Measurements from ENCODE around the gene ZMYND8. TPM values are rescaled to one million over a fixed set of nuclear protein-coding genes. Genes with fewer than 3 reads are reported as not detected.
"Not testable (repeated sequence)": the region's sequence is repeated elsewhere in the genome, so short reads cannot be mapped to it uniquely, and the experiment has no call there.

ZMYND8 gene
- total RNA-seq, 2 donors from 2014 or later = 42.8 to 48.4 TPM

DNA sequence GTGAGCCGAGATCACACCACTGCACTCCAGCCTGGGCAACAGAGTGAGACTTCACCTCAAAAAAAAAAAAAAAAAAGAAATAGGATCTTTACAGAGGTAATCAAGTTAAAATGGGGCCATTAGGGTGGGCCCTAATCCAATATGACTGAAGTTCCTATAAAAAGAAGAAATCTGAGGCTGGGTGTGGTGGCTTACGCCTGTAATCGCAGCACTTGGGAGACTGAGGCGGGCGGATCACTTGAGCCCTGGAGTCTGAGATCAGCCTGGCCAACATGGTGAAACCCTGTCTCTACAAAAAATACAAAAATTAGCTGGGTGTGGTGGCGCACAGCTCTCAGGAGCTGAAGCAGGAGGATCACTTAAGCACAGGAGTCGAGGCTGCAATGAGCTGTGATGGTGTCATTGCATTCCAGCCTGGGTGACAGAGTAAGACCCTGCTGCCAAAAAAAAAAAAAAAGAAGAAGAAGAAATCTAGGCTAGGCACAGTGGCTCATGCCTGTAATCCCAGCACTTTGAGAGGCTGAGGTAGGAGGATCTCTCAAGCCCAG lies 19.7 kb upstream of the ZMYND8 start:
- ATAC-seq; DNase-seq; intact Hi-C loops (cut with DNase I, micrococcal nuclease): not testable (repeated sequence)

DNA sequence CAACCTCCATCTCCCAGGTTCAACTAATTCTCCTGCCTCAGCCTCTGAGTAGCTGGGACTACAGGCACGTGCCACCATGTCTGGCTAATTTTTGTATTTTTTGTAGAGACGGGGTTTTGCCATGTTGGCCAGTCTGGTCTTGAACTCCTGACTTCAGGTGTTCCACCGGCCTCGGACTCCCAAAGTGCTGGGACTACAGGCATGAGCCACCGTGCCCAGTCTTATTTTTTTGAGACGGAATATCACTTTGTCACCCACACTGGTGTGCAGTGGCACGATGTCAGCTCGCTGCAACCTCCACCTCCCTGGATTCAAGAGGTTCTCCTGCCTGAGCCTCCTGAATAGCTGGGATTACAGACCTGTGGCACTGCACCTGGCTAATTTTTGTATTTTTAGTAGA lies 17.6 kb upstream of the ZMYND8 start:
- DNase-seq; ATAC-seq; intact Hi-C loops (cut with DNase I, micrococcal nuclease): not testable (repeated sequence)

DNA sequence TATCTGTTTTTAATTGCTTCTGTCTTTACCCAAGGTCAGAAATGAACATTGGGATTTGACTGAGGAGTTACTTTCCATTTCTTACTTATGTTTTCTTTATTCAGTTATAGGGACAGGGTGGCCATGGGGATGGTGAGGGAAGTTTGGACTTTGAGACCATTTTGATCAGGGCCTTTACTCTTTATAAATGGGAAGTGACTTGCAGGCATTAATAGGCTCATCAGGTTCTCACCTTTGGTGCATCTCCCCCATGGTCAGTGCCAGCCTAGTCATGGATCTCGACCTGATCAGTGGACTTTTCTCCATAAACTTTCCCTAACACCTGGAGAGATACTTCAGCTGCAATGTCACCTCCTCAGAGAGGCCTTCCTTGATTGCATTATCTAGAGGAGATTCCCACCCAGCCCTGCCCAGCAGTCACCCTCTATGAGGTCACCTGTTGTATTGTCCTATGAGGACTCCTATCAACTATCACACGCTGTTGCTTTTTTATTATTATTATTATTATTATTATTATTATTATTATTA lies 16.8 kb upstream of the ZMYND8 start:
- ATAC-seq = peak; percentile 71
- intact Hi-C loops (cut with DNase I, micrococcal nuclease) = no loop called here

DNA sequence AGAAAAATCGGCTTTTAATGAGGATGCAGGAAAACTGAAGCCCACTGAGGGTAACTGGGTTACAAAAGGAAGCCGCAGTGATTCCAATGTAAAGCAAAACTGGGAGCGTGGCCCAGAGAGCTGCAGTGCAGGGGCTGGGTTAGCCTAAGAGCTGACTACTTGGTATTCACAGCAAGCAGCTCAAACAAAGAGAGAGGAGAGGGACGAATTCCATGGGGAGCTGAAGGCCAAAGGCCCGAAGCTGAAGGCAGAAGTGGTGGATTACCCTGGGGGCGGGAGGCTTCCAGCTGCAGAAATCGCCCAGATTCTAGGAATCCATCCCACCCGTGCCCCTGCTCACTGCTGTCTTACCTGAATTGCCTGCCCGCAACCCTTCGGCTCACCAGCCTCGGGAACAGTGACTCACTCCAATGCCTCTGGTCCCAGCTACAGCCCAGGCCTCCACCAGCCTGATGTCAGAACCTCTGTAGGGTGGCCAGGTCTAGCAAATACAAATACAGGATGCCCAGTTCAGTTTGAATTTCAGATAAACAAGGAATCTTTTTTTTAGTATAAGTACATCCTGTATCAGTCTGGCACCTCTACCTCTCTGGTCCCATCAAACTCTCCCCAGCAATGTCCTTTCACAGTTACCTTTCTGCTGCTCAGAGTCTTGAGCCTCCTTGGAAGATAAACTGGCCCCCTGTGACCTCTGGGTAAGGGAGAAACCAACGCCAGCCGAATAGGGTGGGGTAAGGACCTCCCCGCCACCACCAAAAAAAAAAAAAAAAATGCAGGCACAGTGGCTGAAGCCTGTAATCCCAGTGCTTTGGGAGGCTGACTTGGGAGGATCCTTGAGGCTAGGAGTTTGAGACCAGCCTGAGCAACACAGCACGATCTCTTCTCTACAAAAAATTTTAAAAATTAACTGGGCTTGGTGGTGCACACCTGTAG lies 14.6 kb upstream of the ZMYND8 start:
- DNase-seq (no peak), ATAC-seq (no peak)
- intact Hi-C loops (cut with DNase I, micrococcal nuclease) = no loop called here

More for the DNA sequence above, 16.8 kb upstream of the ZMYND8 start:
- no peak for DNase-seq

DNA sequence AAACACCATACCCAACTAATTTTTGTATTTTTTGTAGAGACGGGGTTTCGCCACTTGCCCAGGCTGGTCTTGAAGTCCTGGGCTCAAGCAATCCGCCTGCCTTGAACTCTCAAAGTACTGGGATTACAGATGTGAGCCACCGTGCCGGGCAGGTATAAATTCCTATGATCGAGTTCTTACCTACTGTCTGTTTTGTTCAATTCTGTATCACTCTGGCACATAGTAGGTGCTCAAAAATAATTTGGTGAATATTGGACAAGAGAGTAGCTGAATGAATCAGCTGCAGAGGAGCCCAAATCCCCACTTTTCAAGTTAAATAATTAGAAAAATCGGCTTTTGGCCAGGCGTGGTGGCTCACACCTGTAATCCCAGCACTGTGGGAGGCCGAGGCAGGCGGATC lies 13.7 kb upstream of the ZMYND8 start:
- ATAC-seq (no peak), DNase-seq (no peak)
- intact Hi-C loops (cut with DNase I, micrococcal nuclease) = no loop called here

DNA sequence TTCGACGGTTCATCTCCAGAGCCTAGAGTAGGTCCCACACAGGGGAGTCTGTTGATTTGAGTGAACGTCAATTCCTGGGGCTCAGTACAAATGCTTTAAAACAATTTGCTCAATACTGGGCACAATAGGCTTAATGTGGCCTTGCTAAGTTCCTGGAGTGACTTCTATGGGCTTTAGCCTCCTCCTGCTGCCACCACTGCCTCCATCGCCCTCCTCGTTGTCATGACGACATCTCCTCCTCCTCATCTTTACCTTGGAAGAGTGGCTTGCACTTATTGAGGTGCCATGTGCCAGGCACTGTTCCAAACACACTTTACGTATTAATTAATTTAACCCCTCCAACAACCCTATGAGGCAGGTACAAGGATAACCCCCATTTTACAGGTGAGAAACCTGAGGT lies 11.8 kb upstream of the ZMYND8 start:
- intact Hi-C loops (cut with DNase I, micrococcal nuclease) = no loop called here
- ATAC-seq (no peak), DNase-seq (no peak)

DNA sequence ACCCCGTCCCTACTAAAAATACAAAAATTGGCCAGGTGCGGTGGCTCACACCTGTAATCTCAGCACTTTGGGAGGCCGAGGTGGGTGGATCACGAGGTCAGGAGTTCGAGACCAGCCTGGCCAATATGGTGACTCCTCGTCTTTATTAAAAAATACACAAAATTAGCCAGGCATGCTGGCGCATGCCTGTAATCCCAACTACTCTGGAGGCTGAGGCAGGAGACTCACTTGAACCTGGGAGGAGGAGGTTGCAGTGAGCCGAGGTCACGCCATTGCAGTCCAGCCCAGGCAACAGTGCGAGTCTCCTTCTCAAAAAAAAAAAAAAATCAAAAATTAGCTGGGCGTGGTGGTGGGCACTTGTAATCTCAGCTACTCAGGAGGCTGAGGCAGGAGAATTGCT lies 9.8 kb upstream of the ZMYND8 start:
- DNase-seq; ATAC-seq; intact Hi-C loops (cut with DNase I, micrococcal nuclease): not testable (repeated sequence)

DNA sequence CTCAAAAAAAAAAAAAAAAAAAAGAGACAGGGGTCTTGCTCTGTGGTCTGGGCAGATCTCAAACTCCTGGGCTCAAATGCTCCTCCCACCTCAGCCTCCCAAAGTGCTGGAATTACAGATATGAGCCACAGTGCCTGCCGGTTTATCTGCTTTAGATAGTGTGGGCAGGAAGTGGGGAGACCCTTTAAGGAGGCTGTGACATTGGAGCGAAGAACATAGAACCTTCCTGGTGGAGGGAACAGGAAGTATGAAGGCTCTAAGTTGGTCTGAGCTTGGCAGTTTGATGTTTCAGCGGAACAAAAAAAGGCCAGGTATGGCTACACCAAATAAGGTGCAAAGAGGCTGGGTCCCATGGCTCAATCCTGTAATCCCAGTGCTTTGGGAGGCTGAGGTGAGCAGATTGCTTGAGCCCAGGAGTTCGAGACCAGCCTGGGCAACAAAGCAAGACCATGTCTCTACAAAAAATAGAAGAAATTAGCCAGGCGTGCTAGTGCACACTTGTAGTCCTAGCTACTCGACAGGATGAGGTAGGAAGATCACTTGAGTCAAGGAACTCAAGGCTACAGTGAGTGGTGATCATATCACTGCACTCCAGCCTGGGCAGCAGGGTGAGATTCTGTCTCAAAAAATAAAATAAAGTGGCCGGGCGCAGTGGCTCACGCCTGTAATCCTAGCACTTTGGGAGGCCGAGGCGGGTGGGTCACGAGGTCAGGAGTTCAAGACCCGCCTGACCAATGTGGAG lies 8.7 kb upstream of the ZMYND8 start:
- DNase-seq = no peak
- intact Hi-C loops (cut with DNase I, micrococcal nuclease) = no loop called here
- ATAC-seq = no peak

DNA sequence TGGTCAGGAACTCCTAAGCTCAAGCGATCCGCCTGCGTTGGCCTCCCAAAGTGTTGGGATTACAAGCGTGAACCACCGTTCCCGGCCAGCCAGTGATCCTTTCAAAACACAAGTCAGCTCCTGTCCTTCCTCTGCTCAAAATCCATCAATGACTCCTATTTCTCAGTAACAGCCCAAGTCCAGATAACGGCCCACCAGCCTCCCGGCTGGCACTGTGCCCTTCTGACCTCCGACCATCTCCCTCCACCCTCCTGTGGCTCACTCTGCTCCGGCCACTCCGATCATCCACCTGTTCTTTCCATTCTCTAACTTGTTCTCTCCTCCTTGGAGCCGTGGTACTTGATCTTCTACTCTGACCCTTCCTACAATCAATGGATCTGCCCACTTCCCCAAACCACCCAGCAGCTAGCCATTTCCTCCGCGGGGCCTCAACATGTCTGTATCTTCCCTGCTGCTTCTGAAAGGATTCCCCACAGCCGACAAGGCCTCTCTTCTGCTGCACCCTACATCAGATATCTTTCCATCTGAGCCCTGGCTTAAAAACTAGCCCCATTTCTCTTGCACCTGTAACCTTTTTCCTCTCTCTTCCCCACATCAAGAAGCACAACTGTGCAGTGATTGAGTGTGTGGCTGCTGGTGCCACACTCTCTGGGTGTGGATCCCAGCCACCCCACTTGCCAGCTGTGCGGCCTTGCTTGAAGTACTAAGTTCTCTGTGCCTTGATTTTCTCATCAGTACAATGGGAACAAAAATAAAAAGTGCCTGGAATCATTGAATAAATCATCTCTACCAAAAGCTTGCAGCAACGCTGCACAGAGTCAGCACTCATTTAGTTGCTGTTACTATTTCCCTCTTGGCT lies 6.1 kb upstream of the ZMYND8 start:
- no peak for DNase-seq
- intact Hi-C loops (cut with DNase I, micrococcal nuclease) = no loop called here

DNA sequence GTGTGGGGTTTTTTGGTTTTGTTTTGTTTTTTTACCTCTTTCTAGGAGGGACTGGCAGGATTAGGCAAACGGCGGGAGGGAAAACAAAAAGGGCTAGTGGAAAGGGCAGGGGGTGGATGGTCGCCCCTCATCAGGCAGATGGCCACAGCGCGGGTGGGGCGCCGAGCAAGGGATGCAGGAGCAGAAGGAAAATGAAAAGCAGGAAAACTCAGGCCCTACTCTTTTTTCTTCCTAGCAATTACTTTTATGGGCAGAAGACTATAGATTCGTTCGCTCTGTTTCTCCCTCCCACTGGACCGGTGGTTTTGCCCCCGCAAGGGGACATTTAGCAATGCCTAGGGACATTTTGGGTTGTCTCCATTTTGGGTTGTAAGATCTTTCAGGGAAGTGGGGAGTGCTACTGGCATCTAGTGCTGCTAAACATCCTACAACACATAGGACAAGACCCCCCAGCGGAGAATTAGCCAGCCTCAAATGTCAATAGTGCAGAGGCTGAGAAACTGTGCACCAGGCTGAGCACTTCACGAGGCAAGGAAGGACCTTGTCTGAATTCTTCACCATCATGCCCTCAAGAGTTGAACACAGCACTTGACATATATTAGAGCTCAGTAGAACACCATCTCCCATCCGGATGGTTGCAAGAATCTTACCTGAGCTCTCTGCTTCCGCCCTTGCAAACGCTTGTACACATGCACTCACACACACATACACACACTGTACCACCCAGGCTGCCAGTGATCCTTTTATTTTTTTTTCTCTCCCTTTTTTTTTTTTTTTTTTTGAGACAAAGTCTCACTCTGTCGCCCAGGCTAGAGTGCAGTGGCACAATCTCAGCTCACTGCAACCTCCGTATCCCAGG lies 4.8 kb upstream of the ZMYND8 start:
- ATAC-seq = no peak

More for the DNA sequence above, 6.1 kb upstream of the ZMYND8 start:
- no peak for ATAC-seq

DNA sequence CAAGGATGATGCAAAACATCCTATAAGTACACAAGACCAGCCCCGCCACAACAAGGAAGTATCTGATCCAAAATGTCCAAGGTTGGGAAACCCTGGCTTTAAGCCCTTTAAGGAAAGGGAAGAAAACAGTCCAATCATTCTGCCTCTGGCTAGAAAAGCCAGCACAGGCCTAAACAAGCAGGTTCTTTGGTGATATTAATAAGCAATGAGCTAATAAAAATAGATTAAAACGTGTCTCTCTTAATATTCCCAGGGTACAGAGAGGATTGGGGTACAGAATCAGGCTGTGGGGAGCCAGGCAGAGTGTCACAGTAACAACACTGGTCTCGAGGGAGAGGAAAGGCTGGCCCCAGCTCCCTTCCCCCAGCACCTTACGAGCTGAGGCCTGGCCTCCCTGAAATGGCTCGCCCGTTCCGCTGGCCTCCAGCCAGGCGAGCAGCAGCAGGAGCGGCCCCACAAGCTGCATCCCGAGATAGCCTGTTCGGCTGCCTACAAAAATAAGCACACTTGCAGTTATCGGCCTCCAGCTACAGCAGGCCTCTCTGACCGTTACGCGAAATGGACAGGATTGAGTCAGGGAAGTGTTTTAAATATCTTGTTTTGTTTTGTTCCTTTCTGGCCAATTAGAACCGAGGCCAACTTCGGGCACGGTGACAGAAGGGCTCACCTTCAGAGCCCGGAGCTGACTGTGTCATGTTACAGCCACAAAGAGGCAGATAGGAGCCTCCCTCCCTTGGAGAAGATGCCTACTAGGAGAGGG lies 4.0 kb upstream of the ZMYND8 start:
- ATAC-seq = peak; percentile 49
- intact Hi-C loops (cut with DNase I, micrococcal nuclease) = no loop called here
- DNase-seq = peak; percentile 78 to 83

More for the DNA sequence above, 4.8 kb upstream of the ZMYND8 start:
- DNase-seq = peak; percentile 38 to 49
- intact Hi-C loops (cut with DNase I, micrococcal nuclease) = no loop called here

DNA sequence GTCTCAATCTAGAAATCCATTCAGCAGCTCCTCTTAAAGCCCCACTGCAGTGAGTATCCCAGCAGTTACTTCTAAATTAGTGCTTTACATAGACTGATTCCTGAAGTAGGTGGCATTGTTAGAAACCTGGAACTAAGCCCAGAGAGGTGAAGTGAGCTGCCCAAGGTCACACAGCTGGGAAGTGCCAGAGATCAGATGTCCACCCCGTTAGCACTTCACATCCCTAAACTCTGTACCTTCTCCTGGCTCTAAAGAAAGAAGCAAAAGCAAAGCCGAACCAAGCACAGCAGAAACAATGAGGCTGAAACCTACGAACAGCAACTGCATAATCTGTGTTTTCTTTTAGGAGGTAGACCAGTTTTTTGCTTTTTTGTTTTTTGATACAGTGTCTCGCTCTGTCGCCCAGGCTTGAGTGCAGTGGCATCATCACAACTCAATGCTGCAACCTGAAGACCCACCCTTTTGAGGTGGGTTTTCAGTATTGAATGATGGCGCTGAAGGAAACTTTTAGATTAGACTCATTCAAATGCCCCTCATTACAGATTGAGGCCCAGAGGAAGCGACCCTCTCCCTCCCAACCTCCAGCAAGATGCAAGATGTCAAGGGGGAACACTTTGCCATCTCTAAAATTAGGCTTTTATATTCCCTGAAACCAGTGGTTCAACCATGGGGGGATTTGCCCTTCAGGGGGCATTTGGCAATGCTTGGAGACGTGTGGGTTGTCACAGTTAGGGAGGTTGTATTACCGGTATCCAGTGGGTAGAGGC lies 3.2 kb upstream of the ZMYND8 start:
- DNase-seq (peak in 1 of 2 donors; percentile 41), ATAC-seq (peak; percentile 0)
- intact Hi-C loops (cut with DNase I, micrococcal nuclease) = no loop called here

DNA sequence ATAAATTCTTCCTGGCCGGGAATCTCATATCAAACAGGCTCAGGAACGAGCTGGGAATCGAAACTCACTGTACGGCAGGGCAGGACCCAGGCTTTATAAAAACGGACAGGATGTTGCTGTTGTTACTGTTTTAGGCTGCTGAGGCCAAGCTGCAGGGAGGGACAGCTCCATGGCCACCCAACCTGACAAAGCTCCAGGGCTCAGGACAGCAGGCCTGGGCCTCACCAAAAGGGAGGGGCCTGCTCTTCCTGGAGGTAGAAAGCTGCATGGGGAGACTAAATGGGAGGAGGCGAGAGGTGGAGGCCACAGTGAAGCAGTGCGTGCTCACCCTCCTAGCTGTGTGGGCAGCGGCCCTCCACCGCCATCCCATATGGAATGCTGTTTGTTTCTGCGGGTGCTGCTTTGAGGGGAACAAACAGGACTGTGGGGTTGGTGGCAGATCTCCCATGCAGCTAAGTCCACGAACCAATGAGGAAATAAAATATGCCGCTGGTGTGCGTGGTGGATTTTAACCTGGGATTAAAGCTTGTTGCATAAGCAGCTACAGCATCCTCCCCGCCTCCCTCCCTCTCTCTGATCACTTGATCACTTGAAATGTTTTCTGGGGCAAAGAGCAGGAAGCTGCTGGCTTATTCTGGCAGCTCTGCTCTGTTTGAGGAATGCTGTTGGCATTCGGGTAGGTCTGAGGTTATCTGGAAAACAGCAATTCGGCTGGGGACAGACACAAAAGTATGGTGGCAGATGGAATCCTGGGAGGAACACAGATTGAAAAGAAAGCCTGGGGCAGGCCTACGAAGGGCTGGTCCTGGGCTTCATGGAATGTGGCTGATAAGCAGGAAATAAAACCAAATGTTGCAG lies 2.4 kb upstream of the ZMYND8 start:
- ATAC-seq = peak; percentile 61
- intact Hi-C loops (cut with DNase I, micrococcal nuclease) = no loop called here

DNA sequence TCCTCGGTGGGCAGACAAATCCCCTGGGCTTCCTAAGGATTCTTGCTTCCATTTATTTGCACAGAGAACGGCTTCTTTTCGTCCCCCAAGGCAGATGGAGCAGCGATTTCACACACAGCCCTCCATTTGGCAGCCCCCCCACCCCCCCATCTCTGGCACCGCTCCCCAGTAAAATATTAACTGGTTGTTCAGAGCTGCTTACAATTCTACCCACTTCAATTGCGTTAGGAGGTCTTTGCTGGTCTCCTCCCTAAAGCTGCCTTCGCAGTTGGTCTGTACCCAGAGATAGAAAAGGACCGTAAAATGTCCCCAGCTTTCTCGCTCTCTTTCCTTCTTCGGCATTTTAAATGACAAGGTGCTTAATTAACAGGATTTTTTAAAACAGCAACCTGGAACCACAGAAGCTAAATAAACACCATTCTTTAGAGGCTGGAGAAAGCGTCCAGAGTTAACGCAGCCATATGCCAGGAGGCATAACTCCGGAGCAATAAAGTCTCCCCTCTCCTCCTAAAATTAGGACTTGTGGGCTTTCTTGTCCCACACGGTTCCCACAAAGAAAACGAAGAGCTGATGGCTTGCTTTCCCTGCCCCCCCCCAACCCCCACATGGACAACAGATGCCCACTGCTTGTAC lies 1.7 kb upstream of the ZMYND8 start:
- ATAC-seq = no peak
- intact Hi-C loops (cut with DNase I, micrococcal nuclease) = no loop called here
- no peak for DNase-seq

More for the DNA sequence above, 2.4 kb upstream of the ZMYND8 start:
- DNase-seq = peak; percentile 84 to 94
